IPS-18a (cell line): ENCODE results near the gene LRRK1.

Experiments used
- H3K27ac ChIP-seq: one replicate; pipeline ENCODE4 v1.5.1; 2013; ENCODE audit warnings: low read length
- H3K27me3 ChIP-seq: one replicate; pipeline ENCODE4 v1.6.1; 2013; ENCODE audit warnings: mild to moderate bottlenecking, low read length; ENCODE audit not compliant: control insufficient read depth, insufficient read depth
- H3K36me3 ChIP-seq: one replicate; pipeline ENCODE4 v1.6.1; 2013; ENCODE audit warnings: low read depth, low read length; ENCODE audit not compliant: control insufficient read depth
- H3K4me1 ChIP-seq: one replicate; pipeline ENCODE4 v1.6.1; 2013; ENCODE audit warnings: low read depth, low read length; ENCODE audit not compliant: control insufficient read depth
- H3K4me3 ChIP-seq: one replicate; pipeline ENCODE4 v1.5.1; 2013; ENCODE audit warnings: low read length
- H3K9ac ChIP-seq: one replicate; pipeline ENCODE4 v1.6.1; 2013; ENCODE audit warnings: mild to moderate bottlenecking, low read length, moderate library complexity
- H3K9me3 ChIP-seq: one replicate; pipeline ENCODE4 v1.6.1; 2013; ENCODE audit warnings: low read depth, low read length; ENCODE audit not compliant: control insufficient read depth

LRRK1 gene

GRCh38 chr15:101024073-101024695 is 105.0 kb downstream of the LRRK1 start:
- H3K36me3 ChIP-seq = no peaks in the 10 kb centered on the region
- H3K4me1 ChIP-seq = peaks cover 3% of the 10 kb centered on the region
- no peaks in the 10 kb centered on the region for H3K27me3 ChIP-seq
- no peak overlapping the region for H3K27ac ChIP-seq
- H3K9ac ChIP-seq = no peak overlapping the region
- no peak overlapping the region for H3K4me3 ChIP-seq
- H3K9me3 ChIP-seq = no peaks in the 10 kb centered on the region

- Histone ChIP-seq H3K27me3 (no peaks in the 10 kb centered on the region), H3K9me3 (no peaks in the 10 kb centered on the region), H3K36me3 (no peaks in the 10 kb centered on the region), H3K27ac (no peak overlapping the region), H3K4me1 (no peaks in the 10 kb centered on the region), H3K4me3 (no peak overlapping the region), H3K9ac (no peak overlapping the region)
These were observed 105.7 kb downstream of the LRRK1 start for GRCh38 chr15:101024706-101025500.

DNA sequence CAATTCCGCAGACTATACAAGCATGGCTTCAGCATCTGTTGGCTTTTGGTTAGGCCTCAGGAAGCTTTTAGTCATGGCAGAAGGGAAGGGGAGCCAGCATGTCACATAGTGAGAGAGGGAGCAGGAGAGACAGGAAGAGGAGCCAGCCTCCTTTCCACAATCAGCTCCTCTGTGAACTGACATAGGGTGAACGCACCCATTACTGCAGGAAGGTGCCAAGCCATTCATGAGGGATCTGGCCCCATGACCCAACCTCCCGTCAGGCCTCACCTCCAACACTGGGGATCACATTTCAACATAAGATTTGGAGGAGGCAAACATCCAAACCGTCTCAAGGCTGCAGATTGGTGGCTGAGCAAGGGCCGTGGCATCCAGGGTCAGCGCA is 106.3 kb downstream of the LRRK1 start:
- H3K9ac ChIP-seq = no peak overlapping the region
- no peak overlapping the region for H3K27ac ChIP-seq
- no peaks in the 10 kb centered on the region for H3K27me3 ChIP-seq
- no peaks in the 10 kb centered on the region for H3K36me3 ChIP-seq
- H3K4me1 ChIP-seq = no peaks in the 10 kb centered on the region
- no peaks in the 10 kb centered on the region for H3K9me3 ChIP-seq
- no peak overlapping the region for H3K4me3 ChIP-seq

DNA sequence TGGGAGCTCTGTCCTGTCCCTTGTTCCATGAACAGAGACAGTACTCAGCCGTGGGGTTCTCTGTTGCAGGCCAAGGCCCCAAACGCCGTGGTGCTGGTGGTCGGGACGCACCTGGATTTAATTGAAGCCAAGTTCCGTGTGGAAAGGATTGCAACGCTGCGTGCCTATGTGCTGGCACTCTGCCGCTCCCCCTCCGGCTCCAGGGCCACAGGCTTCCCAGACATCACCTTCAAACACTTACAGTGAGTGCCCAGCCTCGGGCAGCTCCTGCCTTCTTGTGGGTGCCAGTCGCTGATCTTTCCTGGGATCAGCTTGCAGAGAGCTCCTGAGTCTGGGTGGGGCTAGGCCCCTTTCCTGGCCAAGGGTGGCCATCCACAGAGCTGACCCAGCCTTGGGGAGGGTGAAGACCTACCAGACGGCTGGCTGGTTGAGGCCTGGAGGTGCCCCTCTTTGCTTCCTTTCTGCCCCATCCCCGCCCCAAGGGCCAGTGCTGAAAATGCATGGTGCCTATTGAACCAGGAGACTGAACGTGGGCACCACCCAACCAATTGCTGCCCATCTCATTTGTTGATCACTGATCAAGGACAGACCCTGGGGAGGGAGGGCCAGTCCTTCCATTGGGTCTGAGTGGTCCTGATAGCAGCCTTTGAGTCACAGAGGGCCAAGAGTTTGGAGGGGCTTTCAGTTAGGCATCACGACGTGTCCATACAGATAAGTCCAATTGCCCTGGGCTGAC is 106.9 kb downstream of the LRRK1 start:
- H3K4me1 ChIP-seq = no peaks in the 10 kb centered on the region
- H3K36me3 ChIP-seq = no peaks in the 10 kb centered on the region

DNA sequence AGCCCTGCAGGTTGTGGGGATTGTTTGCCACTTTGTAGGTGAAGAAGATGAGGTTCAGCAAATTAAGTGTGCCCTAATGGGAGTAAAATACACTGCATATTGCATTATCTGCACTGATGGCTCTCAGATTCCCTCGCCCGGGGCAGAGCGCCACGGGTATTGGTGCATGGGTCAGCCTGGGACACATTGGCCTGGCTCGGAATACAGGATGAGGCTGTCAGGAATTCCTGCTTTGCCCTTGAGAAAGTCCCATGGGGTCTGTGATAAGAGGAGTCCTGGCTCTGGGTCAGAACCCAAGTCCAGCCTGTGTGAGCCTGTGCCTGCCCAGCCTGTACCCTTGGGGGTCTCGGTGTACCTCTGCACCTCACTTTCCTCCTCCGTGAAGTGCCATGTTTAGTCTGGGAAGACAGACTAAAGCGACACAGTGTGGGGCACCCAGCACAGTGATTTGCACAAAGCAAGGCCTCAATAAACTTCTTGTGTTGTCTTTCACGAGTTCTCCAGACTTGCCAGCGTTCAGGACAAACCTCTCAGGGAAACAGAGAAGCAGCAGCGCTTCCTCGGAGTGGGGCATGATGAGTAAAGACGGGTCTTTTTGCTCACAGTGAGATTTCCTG is 107.6 kb downstream of the LRRK1 start:
- no peak overlapping the region for H3K4me3 ChIP-seq
- H3K4me1 ChIP-seq = no peaks in the 10 kb centered on the region
- H3K36me3 ChIP-seq = no peaks in the 10 kb centered on the region
- H3K9ac ChIP-seq = no peak overlapping the region
- no peaks in the 10 kb centered on the region for H3K27me3 ChIP-seq
- H3K9me3 ChIP-seq = no peaks in the 10 kb centered on the region
- H3K27ac ChIP-seq = no peak overlapping the region

More for the DNA sequence above, 106.9 kb downstream of the LRRK1 start:
- Histone ChIP-seq H3K9ac (no peak overlapping the region), H3K9me3 (no peaks in the 10 kb centered on the region), H3K4me3 (no peak overlapping the region), H3K27ac (no peak overlapping the region), H3K27me3 (no peaks in the 10 kb centered on the region)

- Histone ChIP-seq H3K27ac (no peak overlapping the region), H3K27me3 (no peaks in the 10 kb centered on the region), H3K9me3 (no peaks in the 10 kb centered on the region), H3K4me1 (no peaks in the 10 kb centered on the region), H3K36me3 (no peaks in the 10 kb centered on the region), H3K4me3 (no peak overlapping the region), H3K9ac (no peak overlapping the region)
These were observed 108.2 kb downstream of the LRRK1 start for GRCh38 chr15:101027273-101027901.

GRCh38 chr15:101027920-101028319 is 108.8 kb downstream of the LRRK1 start:
- Histone ChIP-seq H3K4me1 (no peaks in the 10 kb centered on the region), H3K4me3 (no peak overlapping the region), H3K9me3 (no peaks in the 10 kb centered on the region), H3K9ac (no peak overlapping the region), H3K36me3 (no peaks in the 10 kb centered on the region), H3K27me3 (no peaks in the 10 kb centered on the region), H3K27ac (no peak overlapping the region)

DNA sequence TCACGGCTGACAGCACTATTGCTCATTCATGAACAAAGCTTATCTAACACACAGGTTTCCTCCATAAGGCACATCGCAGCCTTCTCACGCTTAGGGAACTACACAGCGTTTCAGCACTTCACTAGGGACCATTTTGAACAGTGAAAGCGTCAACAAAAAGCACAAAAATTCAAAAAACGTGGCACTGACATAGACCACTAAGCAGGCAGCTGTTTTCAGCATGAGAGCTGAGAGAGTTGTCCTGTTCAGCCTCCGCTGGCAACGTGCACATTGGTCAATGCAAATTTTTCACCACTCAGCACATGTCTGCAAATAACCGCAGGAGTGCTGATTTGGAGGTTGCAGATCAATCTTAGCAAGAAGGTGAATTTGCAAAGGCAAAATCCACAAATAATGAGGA is 109.2 kb downstream of the LRRK1 start:
- Histone ChIP-seq H3K27me3 (no peaks in the 10 kb centered on the region), H3K27ac (no peak overlapping the region), H3K9ac (no peak overlapping the region), H3K9me3 (no peaks in the 10 kb centered on the region), H3K36me3 (no peaks in the 10 kb centered on the region), H3K4me3 (no peak overlapping the region), H3K4me1 (no peaks in the 10 kb centered on the region)

GRCh38 chr15:101028772-101029438 is 109.7 kb downstream of the LRRK1 start:
- Histone ChIP-seq H3K36me3 (no peaks in the 10 kb centered on the region), H3K9me3 (no peaks in the 10 kb centered on the region), H3K4me3 (no peak overlapping the region), H3K27ac (no peak overlapping the region), H3K27me3 (no peaks in the 10 kb centered on the region), H3K9ac (no peak overlapping the region), H3K4me1 (no peaks in the 10 kb centered on the region)

GRCh38 chr15:101029971-101030661 is 111.0 kb downstream of the LRRK1 start:
- no peak overlapping the region for H3K9ac ChIP-seq
- no peaks in the 10 kb centered on the region for H3K4me1 ChIP-seq
- H3K4me3 ChIP-seq = no peak overlapping the region
- no peak overlapping the region for H3K27ac ChIP-seq
- H3K9me3 ChIP-seq = no peaks in the 10 kb centered on the region
- no peaks in the 10 kb centered on the region for H3K36me3 ChIP-seq
- H3K27me3 ChIP-seq = no peaks in the 10 kb centered on the region
